H1 (cell line): ENCODE results near the gene UQCRFS1. TPM values are rescaled to one million over a fixed set of nuclear protein-coding genes. Genes with fewer than 3 reads are reported as not detected.

Experiments used
- CTCF ChIA-PET: fragments of 300-600 bp; sonication (Branson Sonifier 250); formaldehyde crosslinking; loops from one replicate; lab custom pipeline; 2021; ENCODE audit not compliant: partially characterized antibody; lab: Charles Lee
- POLR2A ChIA-PET: fragments of 300-600 bp; sonication (Branson Sonifier 250); formaldehyde crosslinking; loops from one replicate; lab custom pipeline; 2021; ENCODE audit warnings: inconsistent platforms; ENCODE audit not compliant: partially characterized antibody; lab: Charles Lee
- DNase-seq, 2 experiments: peaks; one replicate each; pipeline versions ENCODE4 v3.0.0 to v3.0.0-alpha.2; 2010 to 2022; ENCODE audit warnings: low spot score in 2 of 2, low read depth in 1 of 2, mixed read lengths in 1 of 2
- FAIRE-seq: peaks from 2 replicates; lab custom pipeline; 2011; peaks lifted over from hg19 to GRCh38; lab: Jason Lieb, UNC
- H2AFZ ChIP-seq: 2 replicates; pipeline ENCODE4 v1.8.1; 2012; ENCODE audit warnings: low read length, inconsistent platforms
- H2AK5ac ChIP-seq: 2 replicates; pipeline ENCODE4 v1.6.1; 2013; ENCODE audit warnings: low read depth, low read length
- H2BK120ac ChIP-seq: replicated peaks from 2 replicates; pipeline ENCODE3; 2013; ENCODE audit warnings: low read depth, low read length, inconsistent platforms
- H2BK12ac ChIP-seq: 2 replicates; pipeline ENCODE4 v1.6.1; 2013; ENCODE audit warnings: low read depth, low read length
- H2BK15ac ChIP-seq: 2 replicates; pipeline ENCODE4 v1.6.1; 2013; ENCODE audit warnings: low read length
- H2BK20ac ChIP-seq: 2 replicates; pipeline ENCODE4 v1.6.1; 2013; ENCODE audit warnings: low read length
- H2BK5ac ChIP-seq: 2 replicates; pipeline ENCODE4 v1.6.1; 2013; ENCODE audit warnings: low read depth, low read length
- H3K14ac ChIP-seq: 2 replicates; pipeline ENCODE4 v1.6.1; 2013; ENCODE audit warnings: inconsistent platforms; ENCODE audit not compliant: insufficient read length
- H3K18ac ChIP-seq: 2 replicates; pipeline ENCODE4 v1.6.1; 2013; ENCODE audit warnings: low read length; ENCODE audit errors: extremely low read depth
- H3K23ac ChIP-seq: 2 replicates; pipeline ENCODE4 v1.6.1; 2013; ENCODE audit warnings: inconsistent platforms; ENCODE audit not compliant: insufficient read length
- H3K23me2 ChIP-seq: 2 replicates; pipeline ENCODE4 v1.6.1; 2013; ENCODE audit warnings: low read depth, low read length
- H3K27ac ChIP-seq: 2 replicates; pipeline ENCODE4 v1.6.1; 2011; ENCODE audit warnings: low read depth, low read length, inconsistent platforms
- H3K27me3 ChIP-seq, 4 experiments: replicated peaks in 1 of 4; 1 replicate in 1 of 4; 2 replicates in 3 of 4; pipeline versions ENCODE4 v1.6.1 to v1.8.1; 2011 to 2013; ENCODE audit warnings: low read length in 3 of 4, mild to moderate bottlenecking in 3 of 4, inconsistent platforms in 2 of 4, mixed read lengths in 2 of 4, moderate library complexity in 1 of 4; ENCODE audit not compliant: control insufficient read depth in 3 of 4, insufficient read depth in 3 of 4; ENCODE audit errors: extremely low read depth in 1 of 4
- H3K36me3 ChIP-seq, 4 experiments: 2 replicates each; pipeline versions ENCODE4 v1.6.1 to v1.8.1; 2011 to 2013; ENCODE audit warnings: mild to moderate bottlenecking in 4 of 4, low read length in 3 of 4, moderate library complexity in 2 of 4, control low read depth in 1 of 4, inconsistent platforms in 1 of 4; ENCODE audit not compliant: insufficient read depth in 4 of 4, control insufficient read depth in 2 of 4
- H3K4ac ChIP-seq: replicated peaks from 2 replicates; pipeline ENCODE3; 2013; ENCODE audit warnings: low read length, low read depth, mixed read lengths, inconsistent platforms; ENCODE audit not compliant: insufficient read length
- H3K4me1 ChIP-seq, 4 experiments: replicated peaks in 1 of 4; 1 replicate in 1 of 4; 2 replicates in 3 of 4; pipeline versions ENCODE4 v1.6.1 to v1.8.1; 2011 to 2013; ENCODE audit warnings: low read length in 3 of 4, inconsistent platforms in 2 of 4, mixed read lengths in 1 of 4; ENCODE audit not compliant: insufficient read depth in 4 of 4, control insufficient read depth in 3 of 4
- H3K4me2 ChIP-seq, 2 experiments: 2 replicates each; pipeline versions ENCODE4 v1.6.1 to v1.8.1; 2011 to 2013; ENCODE audit warnings: low read depth in 2 of 2, low read length in 2 of 2, control low read depth in 1 of 2, inconsistent platforms in 1 of 2, mild to moderate bottlenecking in 1 of 2; ENCODE audit not compliant: insufficient read depth in 1 of 2
- H3K4me3 ChIP-seq, 4 experiments: fragments of 200-600, 300-600 bp in 1 of 4; sonication (generic), shearing (Covaris generic), sonication (Bioruptor Twin) in 1 of 4; 2 replicates each; pipeline versions ENCODE4 v1.5.1 to v1.8.1; 2011 to 2016; ENCODE audit warnings: low read length in 4 of 4, low read depth in 3 of 4, control low read depth in 2 of 4, inconsistent platforms in 2 of 4, mild to moderate bottlenecking in 2 of 4, mixed read lengths in 1 of 4, moderate library complexity in 1 of 4; ENCODE audit not compliant: insufficient read depth in 2 of 4; ENCODE audit errors: extremely low read depth in 1 of 4
- H3K56ac ChIP-seq: replicated peaks from 2 replicates; pipeline ENCODE3; 2013; ENCODE audit warnings: low read depth, mild to moderate bottlenecking, mixed read lengths, low read length, inconsistent platforms; ENCODE audit not compliant: insufficient read length
- H3K79me1 ChIP-seq: 2 replicates; pipeline ENCODE4 v1.6.1; 2013; ENCODE audit warnings: low read depth, low read length, control low read depth
- H3K79me2 ChIP-seq, 2 experiments: 2 replicates each; pipeline versions ENCODE4 v1.6.1 to v1.8.1; 2012 to 2013; ENCODE audit warnings: low read length in 2 of 2, mild to moderate bottlenecking in 2 of 2, inconsistent platforms in 1 of 2; ENCODE audit not compliant: insufficient read depth in 2 of 2, control insufficient read depth in 1 of 2
- H3K9ac ChIP-seq, 4 experiments: replicated peaks in 1 of 4; 1 replicate in 1 of 4; 2 replicates in 3 of 4; pipeline versions ENCODE4 v1.6.1 to v1.8.1; 2011 to 2013; ENCODE audit warnings: low read depth in 3 of 4, low read length in 3 of 4, control low read depth in 2 of 4, mild to moderate bottlenecking in 2 of 4, moderate library complexity in 2 of 4, inconsistent platforms in 1 of 4; ENCODE audit errors: extremely low read depth in 1 of 4
- H3K9me3 ChIP-seq, 2 experiments: 2 replicates each; pipeline versions ENCODE4 v1.6.1 to v1.8.1; 2012 to 2013; ENCODE audit warnings: mild to moderate bottlenecking in 2 of 2, moderate library complexity in 2 of 2, control low read depth in 1 of 2, inconsistent platforms in 1 of 2, low read depth in 1 of 2, low read length in 1 of 2, mixed read lengths in 1 of 2; ENCODE audit not compliant: insufficient read depth in 2 of 2
- H4K20me1 ChIP-seq, 2 experiments: replicated peaks in 1 of 2; 2 replicates each; pipeline versions ENCODE3 to v1.8.1; 2011 to 2013; ENCODE audit warnings: inconsistent platforms in 2 of 2, low read length in 2 of 2, mild to moderate bottlenecking in 1 of 2; ENCODE audit not compliant: insufficient read depth in 2 of 2, control insufficient read depth in 1 of 2
- H4K5ac ChIP-seq: 2 replicates; pipeline ENCODE4 v1.6.1; 2013; ENCODE audit warnings: low read length, low read depth, mixed read lengths, inconsistent platforms; ENCODE audit not compliant: insufficient read length
- H4K8ac ChIP-seq: 2 replicates; pipeline ENCODE4 v1.8.0; 2013; ENCODE audit warnings: mild to moderate bottlenecking, moderate library complexity, low read length, inconsistent platforms; ENCODE audit not compliant: insufficient read depth; ENCODE audit errors: extremely low read depth
- H4K91ac ChIP-seq: replicated peaks from 2 replicates; pipeline ENCODE3; 2013; ENCODE audit warnings: low read length, mixed read lengths, inconsistent platforms; ENCODE audit not compliant: insufficient read length
- ATF2 ChIP-seq: IDR thresholded peaks from 2 replicates; pipeline ENCODE4 v1.6.1; 2012; ENCODE audit warnings: low read length, inconsistent platforms
- CBX5 ChIP-seq: fragments of 300-800, 300-1000 bp; sonication (generic); IDR thresholded peaks from 2 replicates; pipeline ENCODE4 v1.7.1; 2016; ENCODE audit warnings: antibody characterized with exemption, low read length, low read depth
- EP300 ChIP-seq, 2 experiments: IDR thresholded peaks; 1 replicate in 1 of 2; 2 replicates in 1 of 2; pipeline ENCODE4 v1.6.1; 2011 to 2012; ENCODE audit warnings: low read depth in 2 of 2, low read length in 2 of 2, mild to moderate bottlenecking in 2 of 2, borderline replicate concordance in 1 of 2, inconsistent platforms in 1 of 2, moderate library complexity in 1 of 2
- GTF2F1 ChIP-seq: IDR thresholded peaks from 2 replicates; pipeline ENCODE4 v1.6.1; 2012; ENCODE audit warnings: low read depth, low read length, improper control_type of control experiment, borderline replicate concordance
- HDAC6 ChIP-seq: IDR thresholded peaks from one replicate; pipeline ENCODE4 v1.7.1; 2012; ENCODE audit warnings: low read depth, mild to moderate bottlenecking, inconsistent platforms, low read length, moderate library complexity
- JUN ChIP-seq: IDR thresholded peaks from 2 replicates; pipeline ENCODE4 v1.6.1; 2011; ENCODE audit warnings: low read depth, mild to moderate bottlenecking, improper control_type of control experiment, low read length
- JUND ChIP-seq: IDR thresholded peaks from 2 replicates; pipeline ENCODE4 v1.6.1; 2011; ENCODE audit warnings: mild to moderate bottlenecking, improper control_type of control experiment, low read length
- KDM4A ChIP-seq: IDR thresholded peaks from one replicate; pipeline ENCODE4 v1.7.1; 2012; ENCODE audit warnings: low read depth, mild to moderate bottlenecking, moderate library complexity, low read length, inconsistent platforms; ENCODE audit not compliant: severe bottlenecking
- POLR2A ChIP-seq, 2 experiments: IDR thresholded peaks; 1 replicate in 1 of 2; 2 replicates in 1 of 2; pipeline ENCODE4 v1.6.1; 2011; ENCODE audit warnings: low read depth in 2 of 2, low read length in 2 of 2, mild to moderate bottlenecking in 2 of 2; ENCODE audit errors: control extremely low read depth in 1 of 2
- POU5F1 ChIP-seq: IDR thresholded peaks from 2 replicates; pipeline ENCODE4 v1.6.1; 2011; ENCODE audit warnings: low read depth, mild to moderate bottlenecking, low read length, moderate library complexity
- RXRA ChIP-seq: IDR thresholded peaks from 2 replicates; pipeline ENCODE4 v1.6.1; 2011; ENCODE audit warnings: low read depth, mild to moderate bottlenecking, low read length, moderate library complexity; ENCODE audit not compliant: insufficient read depth
- SAP30 ChIP-seq: fragments of 300-600 bp; sonication (generic); IDR thresholded peaks from 2 replicates; pipeline ENCODE4 v1.7.1; 2012; ENCODE audit warnings: low read length, moderate library complexity, mild to moderate bottlenecking, inconsistent platforms; ENCODE audit not compliant: insufficient read depth, insufficient replicate concordance
- TBP ChIP-seq: IDR thresholded peaks from 2 replicates; pipeline ENCODE4 v1.6.1; 2011; ENCODE audit warnings: low read depth, low read length, improper control_type of control experiment
- TCF12 ChIP-seq: IDR thresholded peaks from 2 replicates; pipeline ENCODE4 v1.6.1; 2011; ENCODE audit warnings: low read depth, mild to moderate bottlenecking, low read length
- WGBS, 2 experiments: shearing (Covaris generic) in 1 of 2; methylation state at CpG; one replicate each; pipeline versions ENCODE4 v1.1.6 to v1.1.7; 2013 to 2015; ENCODE audit warnings: low lambda C conversion rate in 2 of 2, mixed read lengths in 2 of 2, inconsistent platforms in 1 of 2, low coverage in 1 of 2, missing lambda C conversion rate in 1 of 2; ENCODE audit not compliant: insufficient replicate concordance in 2 of 2, insufficient coverage in 1 of 2, insufficient read length in 1 of 2; ENCODE audit errors: extremely low coverage in 1 of 2, missing lambda C conversion rate in 1 of 2; 5-methylcytosine and 5-hydroxymethylcytosine counted together
- polyA plus RNA-seq, 7 experiments: library from polyadenylated mRNA; depleted of rRNA in 3 of 7; stranded (reverse) in 5 of 7; unstranded in 2 of 7; fragments of >200 nt in 5 of 7; fragments of 200-250 nt in 2 of 7; gene quantifications; 1 replicate in 5 of 7; 2 replicates in 1 of 7; 4 replicates in 1 of 7; pipeline versions ENCODE4 v1.2.1 to v1.2.3, GENCODE V29; 2011 to 2013; ENCODE audit warnings: missing spikeins in 2 of 7, mixed read lengths in 2 of 7
- total RNA-seq: library from RNA; stranded (reverse); fragmentation: NEBNext Ultra II Directional; extraction: Animal tissue kit (Norgen Biotek cat#: 25700); gene quantifications from 2 replicates; pipeline ENCODE4 v1.2.1, GENCODE V29; 2021

Gene UQCRFS1
- total and polyA plus RNA-seq, 2 of the 8 experiments (the other 6 are each of a cell fraction or from before 2014, with no cell fraction given), result 52.4 to 59.1 TPM

- 89% methylated on average over 2 of the region's 2 CpGs; no CpG with 5 or more reads in 1 of the 2 experiments for WGBS, 2 experiments
- H3K4ac ChIP-seq, result no peak overlapping the region
- POLR2A ChIA-PET, result no interaction called here
- TF ChIP-seq HDAC6 (no peak), GTF2F1 (no peak), TCF12 (no peak), POU5F1 (no peak), POLR2A (IDR thresholded peaks at IDR 0.05; ENCODE audit: control extremely low read depth in 1 of 2, low read depth in 2 of 2, low read length in 2 of 2) (no peak), KDM4A (no peak), ATF2 (no peak), SAP30 (no peak), EP300 (IDR thresholded peaks at IDR 0.05; ENCODE audit: borderline replicate concordance in 1 of 2, low read depth in 2 of 2, low read length in 2 of 2) (no peak), JUND (no peak), TBP (no peak), RXRA (no peak), CBX5 (no peak), JUN (no peak)
Observed at GRCh38 chr19:29173896-29174295, 39.1 kb downstream of the UQCRFS1 start.

More at GRCh38 chr19:29173896-29174295, 39.1 kb downstream of the UQCRFS1 start:
- Histone ChIP-seq H2BK15ac (no peak overlapping the region), H3K18ac (no peak overlapping the region), H2BK5ac (no peak overlapping the region), H2AFZ (no peak overlapping the region), H3K4me2 (no peak overlapping the region), H2AK5ac (no peak overlapping the region), H3K9me3 (peaks cover 0 to 6% of the 10 kb centered on the region in 2 experiments; a peak in 1 of 4 replicates), H3K14ac (no peak overlapping the region), H4K8ac (no peak overlapping the region), H2BK20ac (no peak overlapping the region), H3K4me3 (no peak overlapping the region), H4K91ac (no peak overlapping the region), H3K27ac (no peak overlapping the region), H2BK120ac (no peak overlapping the region), H3K9ac (no peak overlapping the region), H3K27me3 (no peaks in the 10 kb centered on the region), H2BK12ac (no peak overlapping the region), H4K20me1 (no peaks in the 10 kb centered on the region), H3K56ac (no peak overlapping the region), H3K23me2 (no peaks in the 10 kb centered on the region), H3K4me1 (no peaks in the 10 kb centered on the region), H4K5ac (no peak overlapping the region), H3K79me1 (no peaks in the 10 kb centered on the region), H3K23ac (no peak overlapping the region), H3K79me2 (no peaks in the 10 kb centered on the region), H3K36me3 (no peaks in the 10 kb centered on the region)
- no peak for DNase-seq
- no peak for FAIRE-seq
- CTCF ChIA-PET, result no interaction called here
